Activated CD8-positive, alpha-beta memory T cell treated with anti-CD3 and anti-CD28 coated beads, Interleukin-2, amount 50 U/mL, for 48 hours (primary cell): ENCODE results near the gene TBC1D2B.

Experiments
- DNase-seq: peaks from one replicate; pipeline ENCODE4 v3.0.0-alpha.2; 2020

The TBC1D2B gene

DNA sequence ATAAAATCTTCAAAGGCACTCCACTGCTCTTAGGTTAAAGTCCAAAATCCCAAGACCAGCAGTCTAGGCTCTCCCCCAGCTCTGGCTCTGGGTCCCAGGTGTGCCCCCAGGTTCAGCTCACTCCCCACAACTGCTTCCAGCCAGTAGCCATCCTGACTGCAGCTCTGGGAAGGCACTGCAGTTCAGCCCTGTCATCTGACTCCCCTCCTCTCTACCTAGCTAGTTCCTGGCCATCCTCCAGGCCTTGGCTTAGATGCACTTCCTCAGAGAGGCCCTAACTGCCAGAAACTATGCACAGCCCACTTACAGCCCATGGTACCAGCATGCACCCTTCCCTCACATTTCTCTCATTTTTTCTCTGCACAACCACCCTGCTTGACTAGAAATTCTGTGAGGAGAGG lies 25.5 kb downstream of the TBC1D2B start:
- no peak for DNase-seq

- DNase-seq = no peak
Observed at GRCh38 chr15:78051596-78051995, 25.9 kb downstream of the TBC1D2B start.

GRCh38 chr15:78050826-78051225 lies 26.7 kb downstream of the TBC1D2B start:
- DNase-seq = no peak

- no peak for DNase-seq
Observed at GRCh38 chr15:78050441-78050809, 27.1 kb downstream of the TBC1D2B start.

- peak; percentile 75 for DNase-seq
Observed at GRCh38 chr15:78049691-78050440, 27.6 kb downstream of the TBC1D2B start.

DNA sequence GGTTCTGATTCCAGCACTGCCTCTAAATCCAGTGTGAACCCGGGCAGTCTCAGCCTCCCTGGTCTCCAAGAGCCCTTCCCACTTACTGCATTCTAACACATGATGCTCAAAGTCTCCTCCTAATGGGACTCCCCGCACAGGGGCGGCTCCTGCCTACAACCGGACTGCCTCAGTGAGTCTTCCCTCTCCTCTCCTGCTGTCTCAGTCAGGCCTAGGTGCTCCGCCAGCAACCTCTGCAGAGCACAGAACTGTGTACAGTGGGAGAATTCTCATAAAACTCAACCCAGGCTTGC lies 28.9 kb downstream of the TBC1D2B start:
- DNase-seq = no peak

GRCh38 chr15:78047761-78048627 lies 29.5 kb downstream of the TBC1D2B start:
- DNase-seq = no peak

DNA sequence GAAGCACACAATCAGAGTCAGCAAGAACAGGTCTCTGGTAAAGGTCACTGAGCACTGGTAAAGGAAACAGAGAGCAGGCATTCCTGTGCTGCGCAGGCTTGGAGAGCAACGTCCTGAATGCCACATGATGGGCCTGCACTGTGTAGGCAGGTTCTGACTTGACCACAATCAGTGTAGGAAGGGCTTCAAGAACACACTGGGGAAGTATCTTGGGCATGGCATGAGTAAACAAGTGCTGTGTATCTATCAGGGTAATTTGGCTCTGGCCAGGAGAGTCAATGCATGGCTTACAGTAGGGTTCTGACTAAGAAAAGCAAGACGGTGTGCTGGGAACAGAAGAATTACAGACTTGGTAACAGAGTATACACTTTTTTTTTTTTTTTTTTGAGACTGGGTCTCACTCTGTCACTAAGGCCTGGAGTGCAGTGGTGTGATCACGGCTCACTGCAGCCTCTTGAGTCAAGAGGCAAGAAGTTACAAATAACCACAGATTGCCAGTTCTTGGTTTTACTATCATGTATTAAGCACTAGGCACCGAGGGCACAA lies 30.6 kb downstream of the TBC1D2B start:
- no peak for DNase-seq

- DNase-seq = no peak
Observed at GRCh38 chr15:78045189-78045588, 32.3 kb downstream of the TBC1D2B start.

- DNase-seq = no peak
Observed at GRCh38 chr15:78044407-78045155, 32.9 kb downstream of the TBC1D2B start.

DNA sequence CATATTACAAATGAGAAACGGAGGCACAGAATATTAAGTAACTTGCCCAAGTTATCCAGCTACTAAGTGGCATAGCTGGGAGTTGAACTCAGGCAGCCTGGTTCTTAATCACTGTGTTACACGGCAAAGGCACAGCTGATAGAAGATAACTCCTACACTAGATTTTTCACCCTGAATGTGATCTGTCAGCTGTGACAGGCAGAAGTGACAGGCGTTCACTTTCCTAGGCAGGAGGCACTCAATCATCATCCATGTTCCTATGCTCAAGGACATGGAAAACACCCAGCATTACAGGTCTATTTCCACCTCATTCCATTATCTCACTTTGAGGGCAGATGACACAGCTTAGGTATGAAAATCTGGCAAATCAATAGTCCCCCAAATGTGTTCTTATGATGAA lies 35.6 kb downstream of the TBC1D2B start:
- DNase-seq = no peak

- DNase-seq = no peak
Observed at GRCh38 chr15:78040653-78041244, 36.8 kb downstream of the TBC1D2B start.

DNA sequence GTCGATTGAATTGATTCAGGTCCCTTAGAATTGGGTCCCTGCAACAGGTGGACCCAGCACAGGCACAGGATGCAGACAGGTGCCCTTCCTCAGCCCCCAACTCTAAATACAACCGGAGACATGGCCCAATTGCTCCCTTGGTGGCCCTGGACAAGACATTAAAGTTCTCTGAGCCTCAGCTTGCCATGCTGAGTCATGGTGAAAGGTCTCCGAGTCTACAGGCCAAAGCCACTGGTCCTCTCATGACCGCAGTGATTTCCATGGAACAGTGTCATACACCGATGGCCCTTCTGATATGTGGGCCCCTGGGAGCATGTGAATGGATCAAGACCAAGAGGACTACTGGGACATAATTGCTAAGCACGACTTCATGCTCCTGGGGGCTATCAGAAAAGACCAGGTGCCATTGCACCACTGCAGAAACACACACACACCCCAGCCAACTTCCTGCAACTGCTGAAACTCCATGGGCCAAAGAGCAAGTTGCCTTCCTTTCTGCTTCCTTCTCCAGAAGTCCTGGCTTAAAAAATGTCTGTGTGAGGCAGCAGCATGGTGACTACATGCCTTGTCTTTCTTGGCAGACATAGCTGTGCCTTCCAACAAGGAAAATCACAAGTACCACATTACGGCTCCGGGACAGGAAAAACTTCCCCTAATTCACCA lies 38.8 kb downstream of the TBC1D2B start:
- DNase-seq = no peak

- DNase-seq = no peak
Observed at GRCh38 chr15:78037779-78038305, 39.7 kb downstream of the TBC1D2B start.

DNA sequence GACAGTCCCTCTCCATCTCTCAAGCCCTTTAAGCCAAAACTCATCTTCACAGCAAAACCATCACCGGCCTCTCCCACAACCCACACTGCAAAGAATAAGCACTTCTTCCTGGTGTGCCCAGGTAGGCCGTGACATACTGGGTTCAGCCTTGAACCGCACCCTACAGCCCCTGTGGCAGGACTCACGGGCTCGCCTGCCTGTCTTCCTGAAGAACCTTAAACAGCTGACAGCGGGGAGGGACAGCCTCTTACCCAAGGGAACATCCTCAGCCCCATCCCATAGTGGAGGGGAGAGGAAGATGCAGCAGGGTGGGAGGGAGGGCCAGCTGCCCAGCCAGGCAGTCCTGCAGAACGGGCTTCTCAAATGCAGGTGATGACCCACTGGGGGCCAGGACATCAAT lies 40.2 kb downstream of the TBC1D2B start:
- no peak for DNase-seq

DNA sequence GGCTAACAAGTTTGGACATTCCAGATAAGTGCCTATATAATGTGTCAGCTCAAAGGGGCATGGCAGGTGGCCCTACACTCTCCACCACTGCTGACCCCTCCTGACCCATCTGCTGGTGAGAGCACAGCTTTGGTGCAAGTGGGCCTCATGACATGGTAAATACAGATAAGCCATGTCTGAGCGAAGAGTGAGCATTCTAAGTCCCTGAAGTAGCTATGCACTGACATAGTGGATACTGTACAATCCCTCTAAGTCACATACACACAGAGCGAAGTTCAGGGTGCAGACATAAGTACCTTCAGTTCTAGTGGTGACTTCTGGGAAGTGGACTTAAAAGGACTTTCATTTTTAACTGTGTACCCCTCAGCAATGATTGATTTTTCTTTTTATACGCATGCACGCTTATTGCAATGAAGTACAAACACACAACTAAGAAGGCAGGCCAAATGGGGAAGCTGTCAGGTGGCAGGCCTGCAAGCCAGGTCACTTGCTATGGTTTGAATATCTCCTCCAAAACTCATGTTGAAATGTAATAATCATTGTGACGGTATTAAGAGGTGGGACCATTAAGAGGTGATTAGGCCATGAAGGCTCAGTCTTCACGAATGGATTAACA lies 41.5 kb downstream of the TBC1D2B start:
- DNase-seq = no peak

DNA sequence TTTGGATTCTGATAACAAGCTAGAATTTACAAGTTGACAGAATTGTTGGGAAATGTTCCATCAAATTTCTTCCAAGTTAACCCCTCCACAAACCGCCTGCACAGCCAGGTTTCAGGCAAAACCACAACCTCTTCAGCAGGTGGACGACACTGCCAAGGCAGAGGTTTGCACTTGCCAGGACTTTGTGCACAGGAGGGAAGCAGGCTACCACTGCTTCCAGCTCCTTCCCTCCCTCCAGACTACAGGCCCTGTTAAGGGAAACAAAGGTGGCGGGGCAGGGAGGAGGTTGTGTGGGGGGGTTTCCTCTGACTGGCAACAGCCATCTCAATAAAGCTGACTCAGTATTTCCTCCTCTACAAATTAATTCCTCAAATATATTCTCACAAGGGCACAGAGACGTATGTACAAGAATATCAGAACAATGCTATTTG lies 42.2 kb downstream of the TBC1D2B start:
- DNase-seq = no peak

- peak; percentile 87 for DNase-seq
Observed at GRCh38 chr15:78034495-78035191, 42.9 kb downstream of the TBC1D2B start.

DNA sequence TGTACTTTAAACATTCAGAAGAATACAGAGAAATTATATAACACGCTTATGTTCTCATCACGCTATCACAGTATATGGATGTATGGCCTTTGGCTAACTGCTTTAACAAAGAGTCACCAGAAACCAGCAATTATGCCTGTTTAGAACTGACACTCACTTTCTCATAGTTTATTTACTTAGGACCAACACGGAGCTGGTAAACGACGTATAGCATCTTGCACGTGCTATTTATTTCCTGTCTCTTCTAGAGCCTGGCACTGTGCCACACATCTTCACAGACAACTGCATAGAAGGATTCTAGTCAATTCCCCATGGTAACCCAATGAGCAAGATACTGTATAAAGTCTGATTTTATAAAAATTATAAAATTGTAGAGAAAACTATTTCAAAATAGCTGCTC lies 43.6 kb downstream of the TBC1D2B start:
- no peak for DNase-seq

DNA sequence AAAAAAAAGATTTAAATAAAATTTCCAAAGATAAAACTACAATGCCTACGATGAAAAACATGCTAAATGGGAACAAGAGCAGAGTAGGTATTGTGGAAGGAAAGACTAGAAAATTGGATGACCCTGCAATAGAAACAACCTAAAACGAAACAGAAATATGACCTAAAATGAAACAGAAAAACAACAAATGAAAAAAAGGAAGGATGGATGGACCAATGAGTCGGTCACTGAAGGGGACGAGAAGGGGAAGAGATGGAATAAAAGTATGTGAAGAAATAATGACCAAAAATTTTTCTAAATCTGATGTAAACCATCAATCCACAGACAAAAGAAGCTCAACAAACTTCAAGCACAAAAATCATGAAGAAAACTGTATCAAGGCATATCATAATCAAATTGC lies 44.8 kb downstream of the TBC1D2B start:
- no peak for DNase-seq

DNA sequence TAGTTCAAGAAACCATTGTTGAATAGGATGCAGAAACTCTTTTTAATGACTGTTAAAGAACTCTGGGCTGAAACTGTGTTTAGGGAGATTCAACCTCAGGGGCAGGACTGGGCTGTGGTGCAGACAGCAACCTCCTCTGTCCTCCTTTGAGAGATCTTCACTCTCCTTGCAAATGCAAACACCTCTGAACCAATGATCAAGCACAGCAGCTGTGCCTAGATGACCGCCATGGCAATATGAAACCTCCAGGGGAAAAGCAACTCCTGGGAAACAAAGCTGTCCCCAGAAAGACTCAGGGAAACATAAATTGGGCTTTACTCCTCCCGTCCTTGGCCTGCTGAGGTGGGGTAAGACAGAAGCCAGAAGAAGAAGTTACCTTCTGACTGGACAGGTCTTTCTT lies 52.6 kb downstream of the TBC1D2B start:
- no peak for DNase-seq
